TTC549 (cell line): ENCODE results near the gene PCCA.
"Not testable (repeated sequence)": the region's sequence is repeated elsewhere in the genome, so short reads cannot be mapped to it uniquely, and the experiment has no call there.

Experiments
- FAIRE-seq: peaks from 2 replicates; lab custom pipeline; 2012; peaks lifted over from hg19 to GRCh38; lab: Jason Lieb, UNC

Gene PCCA

DNA sequence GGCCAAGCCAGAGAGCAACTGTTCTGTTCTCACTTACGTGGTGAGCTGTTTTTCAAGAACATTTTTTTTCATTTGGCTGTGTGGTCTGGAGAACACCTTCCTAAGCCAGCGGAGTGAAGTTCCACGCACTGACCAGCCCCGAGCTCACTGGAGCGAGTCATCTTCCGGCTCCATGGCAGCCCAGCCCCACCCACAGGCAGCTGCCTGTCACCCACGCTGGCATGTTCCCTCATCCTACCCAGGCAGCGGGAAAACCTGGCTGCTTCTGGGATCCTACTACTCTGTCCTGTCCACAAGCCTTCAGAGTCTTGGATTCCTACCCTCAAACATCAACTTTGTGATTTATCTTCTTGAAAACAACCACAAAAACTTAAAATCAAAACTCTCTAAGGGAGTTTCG lies 423.5 kb downstream of the PCCA start:
- no peak for FAIRE-seq

DNA sequence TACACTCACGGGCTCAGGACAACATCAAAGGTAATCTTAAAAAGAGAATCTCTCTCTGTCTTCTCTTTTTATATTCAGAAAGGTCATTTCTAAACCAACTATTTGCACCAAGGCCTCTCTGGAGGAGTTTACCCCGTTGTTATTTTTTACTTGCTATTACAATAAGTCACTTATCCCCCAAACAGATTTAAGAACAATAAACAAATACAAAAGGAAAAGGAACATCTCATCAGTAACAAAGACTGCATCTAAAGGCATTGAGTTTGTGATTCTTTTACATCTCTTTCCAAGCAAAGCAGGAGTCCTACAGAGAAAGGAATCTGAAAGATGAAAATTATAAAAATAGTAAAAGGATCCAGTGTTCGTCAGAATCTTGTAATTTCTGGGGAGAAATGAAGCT lies 424.3 kb downstream of the PCCA start:
- peak; percentile 22 for FAIRE-seq

DNA sequence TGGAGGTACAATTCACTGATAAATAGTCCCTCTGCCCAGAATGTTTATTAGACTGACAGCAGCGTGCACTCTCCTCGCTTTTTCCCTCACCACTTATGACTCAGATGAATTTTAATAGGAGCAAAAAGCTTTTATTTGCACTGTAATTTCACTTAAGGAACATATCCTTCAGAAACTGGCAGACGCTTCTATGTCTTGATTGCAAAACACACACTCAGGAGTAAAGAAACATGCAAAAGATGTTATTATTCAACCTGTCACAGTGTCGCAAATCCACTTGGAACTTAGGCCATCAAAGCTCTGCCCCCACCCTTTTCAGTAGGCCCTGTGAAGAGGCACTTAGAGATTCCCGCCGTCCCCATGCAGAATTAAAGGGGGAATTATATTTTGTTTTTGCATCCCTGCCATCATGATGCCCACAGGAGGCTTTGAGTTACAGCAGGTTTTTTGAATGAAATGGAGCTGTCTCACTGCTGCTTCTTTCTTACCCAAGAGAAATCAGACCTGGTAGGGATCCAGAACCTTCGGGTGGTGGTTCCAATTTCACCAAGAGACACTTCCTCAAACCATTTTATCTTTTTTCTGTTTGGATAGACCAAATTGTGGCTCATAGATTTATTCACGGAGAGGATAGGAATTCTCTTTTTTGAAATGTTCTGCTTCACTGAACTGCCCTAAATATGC lies 425.2 kb downstream of the PCCA start:
- no peak for FAIRE-seq

DNA sequence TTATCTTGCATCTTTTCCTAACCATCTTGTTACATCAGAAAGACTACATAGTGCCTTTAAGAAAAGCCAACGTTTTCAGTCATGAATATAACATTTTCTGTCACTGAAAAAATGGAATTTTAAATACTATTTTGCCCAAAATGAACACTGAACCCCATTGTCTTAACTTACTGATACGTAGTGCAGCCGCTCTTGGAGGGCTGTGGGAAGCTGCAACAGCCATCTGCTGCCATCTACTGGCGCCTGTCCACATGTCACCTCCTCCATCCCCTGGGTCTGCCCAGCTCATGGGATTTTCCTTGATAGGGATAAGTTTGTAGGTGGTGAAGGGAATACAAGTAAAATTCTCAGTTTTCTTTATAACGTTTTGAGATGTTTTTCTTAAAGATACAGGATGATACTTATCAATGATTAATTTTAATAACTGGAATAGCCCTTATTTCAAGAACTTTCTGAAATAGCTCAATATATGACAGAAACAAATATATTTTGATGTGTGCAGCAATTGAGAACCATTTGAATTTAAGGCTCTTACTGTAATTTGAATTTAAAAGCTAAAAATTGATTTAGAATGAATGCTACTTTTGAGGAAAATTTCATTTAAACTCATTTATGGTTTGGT lies 426.0 kb downstream of the PCCA start:
- peak; percentile 94 for FAIRE-seq

DNA sequence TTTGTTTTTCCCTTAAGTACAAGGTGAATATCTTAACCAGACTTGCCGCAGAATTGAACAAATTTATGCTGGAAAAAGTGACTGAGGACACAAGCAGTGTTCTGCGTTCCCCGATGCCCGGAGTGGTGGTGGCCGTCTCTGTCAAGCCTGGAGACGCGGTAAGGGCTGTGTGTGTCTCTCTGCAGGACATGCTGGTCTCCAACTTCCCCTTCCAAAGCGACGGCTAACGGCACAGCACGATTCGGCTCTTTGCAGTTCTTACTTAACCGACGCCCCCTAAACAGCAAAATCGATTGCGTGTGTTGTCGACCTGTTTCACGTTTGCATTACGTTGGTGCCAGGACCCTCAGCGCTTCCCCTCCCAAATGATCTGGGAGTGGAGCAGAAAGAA lies 426.5 kb downstream of the PCCA start:
- FAIRE-seq: no peak

DNA sequence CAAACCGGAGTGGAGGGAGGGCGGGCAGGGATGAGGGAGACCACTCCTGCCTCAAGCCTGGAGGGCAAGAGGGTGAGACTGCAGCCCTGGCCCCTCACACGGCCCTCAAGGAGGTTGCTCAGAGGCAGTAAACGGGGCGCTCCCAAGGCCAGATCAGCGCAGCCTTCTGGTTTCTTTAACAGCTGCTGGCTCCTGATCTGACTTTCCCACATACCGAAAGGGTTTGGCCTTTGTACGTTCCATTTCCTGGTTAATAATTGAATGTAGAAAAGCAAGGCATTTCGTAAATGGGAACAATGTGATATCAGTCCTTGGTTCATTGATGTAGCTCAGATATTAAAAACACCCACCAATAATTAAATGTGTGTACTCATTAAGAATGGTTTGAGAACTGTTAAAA lies 428.2 kb downstream of the PCCA start:
- FAIRE-seq: no peak

DNA sequence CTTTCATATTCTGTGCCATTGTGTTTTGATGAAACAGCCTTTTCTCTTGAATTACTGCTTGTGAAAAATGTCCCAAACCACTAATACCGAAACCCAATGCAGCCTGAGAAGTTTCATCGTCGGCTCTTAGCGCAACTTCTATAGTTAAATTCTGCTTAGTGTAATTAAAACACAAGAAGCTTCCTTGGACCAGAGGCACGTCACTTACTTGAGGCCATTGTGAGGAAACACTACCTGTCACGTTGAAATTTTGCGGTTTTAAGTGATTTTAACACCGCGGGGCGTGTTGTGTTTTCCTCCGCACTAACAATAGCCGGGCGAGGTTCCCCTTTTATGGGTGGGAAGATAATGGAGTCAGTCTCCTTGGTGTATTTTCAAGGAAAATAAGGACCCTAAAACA lies 428.8 kb downstream of the PCCA start:
- FAIRE-seq: no peak

DNA sequence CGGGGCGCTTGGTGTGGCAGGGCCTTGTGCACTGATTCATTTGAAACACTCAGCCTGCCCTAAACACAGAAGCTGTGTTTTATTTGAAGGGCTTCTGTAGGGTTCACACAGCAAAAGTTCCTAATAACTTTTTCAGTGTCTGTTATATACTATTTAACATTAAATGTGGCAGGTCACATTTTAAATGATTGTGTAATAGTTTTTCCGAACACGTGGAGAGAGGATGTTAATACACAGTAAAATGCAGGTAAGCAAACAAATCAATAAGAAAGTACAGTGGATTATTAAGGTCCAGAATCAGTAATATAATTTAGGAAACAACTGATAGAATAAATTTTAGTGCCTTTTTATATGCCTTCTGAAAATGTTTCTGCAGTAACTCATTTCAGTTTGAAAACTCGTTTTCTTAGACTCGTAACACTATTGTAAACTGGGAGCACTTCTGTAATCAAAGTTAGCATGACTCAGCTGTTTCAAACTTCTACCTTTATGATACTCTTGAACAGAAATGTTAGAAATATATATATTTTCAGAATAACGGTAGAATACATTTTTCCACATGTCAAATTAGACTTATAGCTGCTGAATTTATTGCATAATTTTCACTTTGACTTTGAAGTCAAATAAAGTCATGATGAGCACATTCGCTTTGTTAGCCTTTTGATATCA lies 429.6 kb downstream of the PCCA start:
- no peak for FAIRE-seq

DNA sequence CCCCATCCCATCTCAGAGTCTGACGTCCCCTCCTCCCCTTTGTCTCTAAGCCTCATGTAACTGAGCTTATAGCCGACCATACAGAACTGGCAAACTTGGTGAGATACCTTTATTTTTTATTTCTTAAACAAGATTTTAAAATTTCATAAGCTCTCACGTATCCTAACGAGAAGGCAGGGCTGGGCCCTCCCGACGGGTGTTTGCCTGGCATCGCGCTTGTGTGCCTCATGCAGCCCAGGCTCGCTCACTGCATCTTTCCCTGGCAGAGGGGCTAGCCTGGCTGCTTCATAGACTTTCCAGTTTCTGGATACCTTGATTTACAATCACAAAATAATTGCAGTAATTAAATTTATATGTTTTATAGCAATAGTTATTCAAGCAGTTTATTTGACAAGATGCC lies 430.7 kb downstream of the PCCA start:
- no peak for FAIRE-seq

DNA sequence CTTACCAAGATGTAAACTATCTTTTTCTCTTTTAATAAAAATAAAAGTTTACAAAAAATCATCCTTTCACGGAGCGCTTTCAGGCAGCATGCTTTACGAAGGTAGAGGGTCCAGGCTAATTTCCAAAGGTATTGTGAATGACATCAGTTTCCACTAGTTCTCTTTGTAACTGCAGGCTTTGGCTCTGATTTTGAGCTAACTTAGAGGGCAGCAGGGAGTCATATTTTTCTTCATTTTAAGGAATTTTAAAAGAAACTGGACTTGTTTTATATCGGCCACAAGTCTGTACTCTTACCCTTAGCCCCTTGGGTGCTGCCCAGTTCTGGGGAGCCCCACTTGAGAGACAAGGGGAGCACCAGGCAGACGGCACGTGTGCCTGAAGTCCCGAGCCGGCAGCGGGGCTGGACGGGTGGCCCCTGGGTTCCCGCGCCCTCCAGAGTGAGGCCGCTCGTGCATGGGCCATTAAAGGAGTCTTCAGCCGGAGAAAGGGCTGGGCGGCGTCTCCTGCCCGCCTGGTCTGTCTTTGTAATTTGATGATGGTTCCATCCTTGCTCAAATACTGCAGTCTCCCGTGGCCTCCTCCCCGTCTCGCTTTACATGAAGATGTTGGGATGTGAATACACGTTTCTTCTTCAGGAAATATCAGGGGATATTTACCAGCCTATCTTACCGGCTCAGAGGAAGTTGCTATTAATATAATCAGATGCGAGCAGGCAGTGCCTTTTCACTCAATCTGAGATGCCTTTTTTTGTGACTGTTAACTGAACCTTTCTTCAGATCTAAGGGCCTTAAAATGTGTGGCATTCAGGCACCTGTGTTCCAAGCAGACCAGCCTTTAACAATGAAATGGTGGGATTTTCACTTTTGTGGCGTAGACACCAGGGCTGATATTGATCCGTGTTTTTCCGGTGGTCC lies 432.3 kb downstream of the PCCA start:
- FAIRE-seq: no peak

DNA sequence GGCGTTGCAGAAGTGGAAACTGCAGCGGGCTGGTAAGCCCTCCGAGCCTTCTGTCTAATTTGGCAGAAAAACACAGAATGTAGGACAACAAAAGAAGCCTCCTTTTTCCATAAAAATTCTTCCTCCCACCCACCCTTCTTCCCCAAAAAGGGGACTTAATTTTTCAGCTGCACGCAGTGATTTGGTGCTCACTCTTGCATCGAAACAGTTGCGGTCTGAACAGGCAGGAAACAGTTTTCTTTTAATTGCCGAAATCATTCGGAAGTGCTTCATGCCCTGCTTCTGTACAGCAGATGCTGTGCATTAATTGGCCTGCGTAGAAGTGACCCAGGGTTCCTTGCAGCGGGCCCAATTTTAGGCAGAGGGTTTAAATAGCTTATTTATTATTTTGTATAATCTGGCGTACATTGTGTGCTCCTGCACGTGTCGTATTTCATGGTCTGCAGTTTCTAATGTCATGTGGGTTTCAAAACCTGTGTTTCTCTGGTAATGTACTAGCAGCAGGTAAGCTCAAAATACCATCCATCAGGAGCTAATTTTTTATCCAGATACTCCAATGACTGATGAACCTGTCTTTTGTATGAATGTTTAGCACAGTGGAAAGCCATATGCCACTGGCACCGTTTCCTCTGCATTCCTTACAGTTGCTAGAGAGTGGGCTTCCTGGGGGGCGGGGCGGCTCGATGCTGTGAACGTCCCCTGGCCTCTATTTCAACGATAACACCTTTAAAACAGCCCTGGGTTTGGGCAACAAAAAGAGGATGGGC lies 433.1 kb downstream of the PCCA start:
- no peak for FAIRE-seq

DNA sequence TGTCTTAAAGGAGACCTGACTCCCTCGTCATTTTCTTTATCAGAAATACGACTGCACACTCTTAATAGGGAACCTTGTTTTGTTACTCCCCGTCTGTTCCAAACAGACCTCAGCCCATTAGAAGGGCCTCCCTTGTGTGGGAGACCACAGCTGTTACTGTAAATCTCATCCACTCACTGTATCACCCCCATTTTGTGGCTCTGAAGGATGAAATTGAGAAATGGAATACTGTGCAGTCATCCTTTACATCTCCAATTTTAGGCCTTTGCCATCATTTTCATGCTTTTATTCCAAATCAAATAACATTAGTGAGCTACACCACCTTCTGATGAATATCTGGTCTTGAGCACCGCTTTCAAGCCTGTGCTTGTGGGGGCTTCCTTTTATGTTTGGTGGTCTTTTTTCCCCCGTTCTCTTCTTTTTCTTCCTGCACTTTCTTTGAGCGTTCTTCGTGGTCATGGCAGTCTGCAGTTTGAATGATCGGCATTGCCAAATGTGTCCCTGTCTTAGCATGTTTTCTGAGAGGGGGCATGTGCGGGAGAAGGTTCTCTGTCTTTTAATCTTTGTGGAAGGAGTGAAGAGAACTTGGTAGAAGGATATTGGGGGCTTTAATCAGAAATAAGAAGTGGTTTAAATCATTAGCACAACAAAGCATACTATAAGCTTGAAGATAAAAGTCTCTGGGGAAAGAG lies 433.9 kb downstream of the PCCA start:
- no peak for FAIRE-seq

DNA sequence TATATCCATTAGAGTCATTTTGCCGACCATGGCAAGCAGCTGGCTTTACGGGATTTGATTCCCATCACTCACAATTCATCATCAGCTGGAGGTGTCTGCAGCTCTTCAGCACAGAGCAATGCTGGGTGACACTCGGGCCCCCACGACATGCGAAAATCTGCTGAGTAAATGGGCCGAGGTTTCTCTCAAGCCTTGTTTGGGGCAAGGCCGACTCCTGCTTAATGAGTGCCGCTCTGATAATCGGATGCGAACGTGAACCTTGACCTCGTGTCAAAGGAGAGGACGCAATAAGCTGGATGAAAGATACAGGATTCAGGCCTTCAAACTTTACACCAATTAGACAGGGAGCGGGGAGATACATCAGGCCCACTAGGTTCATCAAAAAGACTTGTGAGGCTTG lies 434.5 kb downstream of the PCCA start:
- no peak for FAIRE-seq

DNA sequence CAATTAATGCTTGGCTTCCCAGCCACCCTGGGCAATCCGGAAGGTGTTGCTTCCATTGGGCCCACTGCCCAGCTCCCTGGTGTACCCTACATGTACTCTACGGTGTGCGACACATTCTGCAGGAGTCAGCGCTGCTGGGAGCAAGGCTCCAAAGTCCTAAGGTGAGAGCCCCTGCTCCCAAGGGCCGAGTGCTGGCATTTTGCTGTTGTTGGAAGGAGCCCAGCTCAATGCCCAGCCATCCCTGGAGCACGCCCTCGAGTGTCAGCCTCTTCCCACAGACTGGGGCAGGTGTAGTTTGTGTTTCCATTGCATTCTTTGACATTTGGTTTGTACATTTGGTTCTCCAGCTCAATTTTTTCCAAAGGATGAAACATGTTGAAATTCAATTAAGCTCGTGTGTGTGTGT lies 435.1 kb downstream of the PCCA start:
- no peak for FAIRE-seq

DNA sequence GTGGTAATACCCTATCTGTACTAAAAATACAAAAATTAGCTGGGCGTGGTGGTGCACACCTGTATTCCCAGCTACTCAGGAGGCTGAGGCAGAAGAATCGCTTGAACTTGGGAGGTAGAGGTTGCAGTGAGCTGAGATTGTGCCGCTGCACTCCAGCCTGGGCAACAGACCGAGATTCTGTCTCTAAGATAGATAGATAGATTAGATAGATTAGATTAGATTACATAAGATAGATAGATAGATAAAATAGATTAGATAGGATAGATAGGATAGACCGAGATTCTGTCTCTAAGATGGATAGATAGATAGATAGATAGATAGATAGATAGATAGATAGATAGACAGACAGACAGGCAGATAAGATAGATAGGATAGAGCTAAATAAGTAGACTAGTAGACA lies 435.8 kb downstream of the PCCA start:
- FAIRE-seq: not testable (repeated sequence)

DNA sequence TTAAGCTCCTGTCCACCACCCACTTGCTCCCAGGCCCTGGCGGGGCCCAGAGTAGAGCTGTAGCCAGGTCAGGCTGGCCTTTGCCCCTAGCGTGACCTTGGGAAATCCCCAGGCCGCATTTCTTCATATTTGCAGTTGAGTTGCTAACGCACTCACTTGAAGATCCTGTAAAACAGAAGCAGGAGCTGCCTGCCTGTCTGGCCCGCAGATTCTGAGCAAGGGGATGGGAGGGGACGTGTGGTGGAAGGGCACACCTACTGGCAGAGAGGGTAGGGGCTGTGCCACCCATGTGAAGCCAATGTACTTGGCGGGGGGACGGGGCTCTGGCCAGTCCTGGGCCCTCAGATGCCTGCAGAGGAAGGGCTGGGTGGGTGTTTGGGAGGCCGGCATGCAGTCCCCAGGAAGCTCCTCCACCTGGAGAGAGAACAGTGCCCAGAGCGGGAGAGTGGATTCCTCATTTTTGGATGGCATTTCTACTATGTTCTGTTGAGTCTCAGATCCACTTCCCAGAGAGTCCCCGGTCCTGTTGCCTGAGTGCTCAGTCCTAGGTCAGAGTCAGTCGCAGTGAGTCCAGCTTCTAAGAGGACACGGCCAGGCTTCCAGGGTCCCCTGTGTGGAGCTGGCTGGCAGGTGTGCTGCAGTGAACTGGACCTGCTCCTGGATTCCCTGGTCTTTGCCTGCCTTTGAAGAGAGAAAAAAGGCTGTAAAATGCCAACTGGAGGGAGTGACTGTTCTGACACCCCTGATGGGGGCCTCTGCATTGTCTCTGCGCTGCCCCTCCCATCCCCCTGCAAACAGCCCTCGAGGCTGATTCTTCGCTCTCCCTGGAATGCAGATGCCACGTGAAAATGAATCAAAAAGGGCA lies 436.8 kb downstream of the PCCA start:
- no peak for FAIRE-seq

DNA sequence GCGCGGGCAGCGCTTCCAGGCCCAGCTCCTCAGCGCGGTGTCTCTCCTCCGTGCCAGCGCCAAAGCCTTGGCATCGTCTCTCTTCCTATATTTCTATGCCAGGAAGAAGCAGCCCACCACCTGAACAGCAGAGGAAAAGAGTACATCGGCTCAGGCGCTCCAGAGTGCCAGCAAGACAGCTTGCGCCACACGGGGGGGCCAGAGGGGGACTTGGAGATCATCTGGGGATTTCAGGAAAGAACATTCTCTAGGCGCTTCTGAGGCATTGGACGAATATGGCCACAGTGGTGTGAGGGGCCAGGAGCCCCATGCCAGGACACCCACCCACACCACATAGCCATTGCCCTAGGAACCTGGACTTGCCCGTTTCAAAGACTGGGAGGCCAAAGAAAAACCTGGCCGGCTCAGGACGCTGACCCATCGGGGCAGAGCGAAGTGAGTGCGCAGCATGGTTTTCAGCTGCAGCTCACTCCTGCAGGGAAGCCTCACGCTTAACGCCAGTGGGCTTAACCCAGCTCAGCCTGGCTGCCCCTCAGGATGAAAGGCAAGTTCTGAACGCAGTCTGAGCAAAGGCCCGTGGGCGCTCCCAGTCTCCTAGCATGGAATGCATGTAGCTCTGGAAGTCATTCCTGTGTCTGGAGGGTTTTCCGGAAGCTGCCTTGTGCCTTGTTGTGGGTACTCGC lies 437.6 kb downstream of the PCCA start:
- no peak for FAIRE-seq

DNA sequence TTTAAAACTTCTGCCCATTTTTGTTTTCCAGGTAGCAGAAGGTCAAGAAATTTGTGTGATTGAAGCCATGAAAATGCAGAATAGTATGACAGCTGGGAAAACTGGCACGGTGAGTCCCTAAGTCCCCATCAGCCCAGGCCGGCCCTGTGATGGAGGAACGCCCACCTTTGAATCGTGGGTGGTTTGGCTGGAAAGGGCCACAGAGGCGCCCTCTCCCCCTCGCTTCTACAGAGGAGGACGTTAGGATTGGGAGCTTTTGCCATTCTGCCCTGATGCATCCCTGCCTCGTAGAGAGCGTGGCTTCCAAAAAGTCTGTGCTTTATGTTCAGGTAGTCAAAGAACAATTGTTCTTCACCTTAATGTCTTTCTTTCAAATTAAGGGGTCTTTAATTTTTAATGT lies 438.8 kb downstream of the PCCA start:
- no peak for FAIRE-seq

DNA sequence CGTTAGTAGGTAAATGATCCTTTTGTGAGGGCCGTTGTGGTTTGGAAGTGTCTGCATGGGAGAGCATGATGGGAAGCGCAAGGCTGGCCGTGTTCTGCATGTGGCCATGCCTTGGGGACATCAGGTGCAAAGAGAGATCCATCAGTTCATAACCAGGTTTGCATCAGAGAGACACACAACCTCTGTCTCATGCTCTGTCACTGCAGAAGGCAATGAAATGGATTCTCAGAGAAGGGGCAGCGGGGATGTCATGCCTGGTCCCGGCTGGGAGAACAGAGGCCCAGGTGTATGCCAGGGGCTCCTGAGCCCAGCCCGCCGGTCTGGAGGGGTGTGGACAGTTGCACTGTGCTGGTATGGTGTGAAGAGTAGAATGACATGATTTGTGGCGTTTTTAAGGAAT lies 439.5 kb downstream of the PCCA start:
- no peak for FAIRE-seq

DNA sequence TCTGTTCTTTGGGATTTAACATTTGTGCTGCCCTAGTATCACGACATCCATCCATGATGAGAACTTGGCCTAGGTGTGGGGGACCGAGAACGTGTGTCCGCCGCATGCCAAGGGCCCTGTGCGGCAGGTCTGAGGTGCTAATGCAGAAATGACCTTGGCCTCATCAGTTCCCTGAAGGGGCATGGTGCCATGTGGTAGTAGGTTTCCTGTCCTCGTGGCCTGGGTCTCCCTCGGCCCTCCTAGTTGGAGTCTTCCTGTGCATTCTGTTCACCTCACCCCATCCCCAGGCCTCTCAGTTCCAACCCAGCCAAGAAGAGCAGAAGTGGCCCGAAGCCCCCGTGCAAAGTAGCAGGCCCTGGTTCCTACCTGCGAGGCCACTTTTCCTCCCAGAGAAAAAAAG lies 439.9 kb downstream of the PCCA start:
- FAIRE-seq: no peak
